Lower leg skin (tissue), 4 donors: ENCODE results near the gene SLC25A10. TPM values are rescaled to one million over a fixed set of nuclear protein-coding genes. Genes with fewer than 3 reads are reported as not detected.

Experiments used
- DNase-seq, 2 donors: peaks; one replicate each; pipeline ENCODE4 v3.0.0-alpha.2; 2019; ENCODE audit warnings: low spot score in 2 of 2
- H3K4me3 ChIP-seq: fragments of 200-600 bp; sonication (generic); 2 replicates; pipeline ENCODE4 v1.5.1; 2017; ENCODE audit warnings: mild to moderate bottlenecking, low read depth; ENCODE audit not compliant: poor library complexity, severe bottlenecking
- CTCF ChIP-seq, 3 donors: fragments of 450-650 bp; IDR thresholded peaks; one replicate each; pipeline ENCODE4 v1.5.1; 2016; ENCODE audit warnings: antibody characterized with exemption in 3 of 3, mild to moderate bottlenecking in 3 of 3, moderate library complexity in 2 of 3
- POLR2A ChIP-seq, 2 donors: fragments of 450-650 bp; IDR thresholded peaks; one replicate each; pipeline ENCODE4 v1.6.1; 2016 to 2017; ENCODE audit warnings: antibody characterized with exemption in 2 of 2, mild to moderate bottlenecking in 1 of 2, moderate library complexity in 1 of 2
- WGBS, 2 donors: methylation state at CpG; one replicate each; pipeline ENCODE4 v1.1.5; 2018; 5-methylcytosine and 5-hydroxymethylcytosine counted together
- intact Hi-C: fragments of 100-400 bp; cut with DNase I; formaldehyde crosslinking; loops from one replicate; pipeline ENCODE4 v1.15.0; 2023; ENCODE audit warnings: low total_unique reads
- total RNA-seq, 4 donors: library from RNA; depleted of rRNA; stranded (reverse); fragments of >200 nt; gene quantifications; one replicate each; pipeline ENCODE4 v1.1.0, GENCODE V29; 2016

SLC25A10 gene
- total RNA-seq, 4 donors from 2014 or later, result 23.4 to 30.6 (median 25.9) TPM

DNA sequence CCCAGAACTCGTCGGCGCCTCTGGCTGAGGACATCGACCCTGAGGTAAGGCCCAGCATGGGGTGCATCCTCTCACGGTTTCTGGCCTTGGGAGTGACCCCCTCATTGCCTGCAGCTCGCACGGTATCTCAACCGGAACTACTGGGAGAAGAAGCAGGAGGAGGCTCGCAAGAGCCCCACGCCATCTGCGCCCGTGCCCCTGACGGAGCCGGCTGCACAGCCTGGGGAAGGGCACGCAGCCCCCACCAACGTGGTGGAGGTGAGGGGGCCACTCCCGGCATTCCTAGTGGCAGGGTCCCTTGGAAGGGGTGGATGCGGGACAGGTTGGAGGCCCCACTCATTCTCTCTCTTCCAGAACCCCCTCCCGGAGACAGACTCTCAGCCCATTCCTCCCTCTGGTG, 17.3 kb upstream of the SLC25A10 start:
- H3K4me3 ChIP-seq, result no peak overlapping the region
- TF ChIP-seq POLR2A (IDR thresholded peaks at IDR 0.05) (no peak), CTCF (IDR thresholded peaks at IDR 0.05) (no peak)
- WGBS, 2 donors, result 94 to 97% methylated on average over 18 to 19 of the region's 19 CpGs
- DNase-seq, result no peak
- intact Hi-C loops, result no loop called here

GRCh38 chr17:81695211-81695610, 16.9 kb upstream of the SLC25A10 start:
- DNase-seq, result no peak
- 70 to 79% methylated on average over 4 to 6 of the region's 6 CpGs for WGBS, 2 donors
- intact Hi-C loops, result no loop called here
- no peak for TF ChIP-seq CTCF (IDR thresholded peaks at IDR 0.05)
- TF ChIP-seq POLR2A (IDR thresholded peaks at IDR 0.05), result no peak
- no peak overlapping the region for H3K4me3 ChIP-seq

DNA sequence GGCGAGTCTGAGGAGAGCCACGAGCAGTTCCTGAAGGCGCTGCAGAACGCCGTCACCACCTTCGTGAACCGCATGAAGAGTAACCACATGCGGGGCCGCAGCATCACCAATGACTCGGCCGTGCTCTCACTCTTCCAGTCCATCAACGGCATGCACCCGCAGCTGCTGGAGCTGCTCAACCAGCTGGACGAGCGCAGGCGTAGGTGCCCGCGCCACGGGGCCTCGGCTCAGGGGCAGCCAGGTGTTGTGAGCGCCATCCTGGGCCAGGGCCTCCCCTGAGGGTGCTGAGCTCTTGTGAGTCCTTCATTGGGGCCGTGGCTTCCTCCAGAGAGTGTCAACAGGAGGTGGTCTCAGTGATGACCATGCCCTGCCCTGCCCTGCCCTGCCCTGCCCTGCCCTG, 16.3 kb upstream of the SLC25A10 start:
- TF ChIP-seq CTCF (IDR thresholded peaks at IDR 0.05) (no peak), POLR2A (IDR thresholded peaks at IDR 0.05) (no peak)
- DNase-seq, result no peak
- no peak overlapping the region for H3K4me3 ChIP-seq
- intact Hi-C loops, result no loop called here
- 89 to 90% methylated on average over 4 to 7 of the region's 22 CpGs for WGBS, 2 donors

DNA sequence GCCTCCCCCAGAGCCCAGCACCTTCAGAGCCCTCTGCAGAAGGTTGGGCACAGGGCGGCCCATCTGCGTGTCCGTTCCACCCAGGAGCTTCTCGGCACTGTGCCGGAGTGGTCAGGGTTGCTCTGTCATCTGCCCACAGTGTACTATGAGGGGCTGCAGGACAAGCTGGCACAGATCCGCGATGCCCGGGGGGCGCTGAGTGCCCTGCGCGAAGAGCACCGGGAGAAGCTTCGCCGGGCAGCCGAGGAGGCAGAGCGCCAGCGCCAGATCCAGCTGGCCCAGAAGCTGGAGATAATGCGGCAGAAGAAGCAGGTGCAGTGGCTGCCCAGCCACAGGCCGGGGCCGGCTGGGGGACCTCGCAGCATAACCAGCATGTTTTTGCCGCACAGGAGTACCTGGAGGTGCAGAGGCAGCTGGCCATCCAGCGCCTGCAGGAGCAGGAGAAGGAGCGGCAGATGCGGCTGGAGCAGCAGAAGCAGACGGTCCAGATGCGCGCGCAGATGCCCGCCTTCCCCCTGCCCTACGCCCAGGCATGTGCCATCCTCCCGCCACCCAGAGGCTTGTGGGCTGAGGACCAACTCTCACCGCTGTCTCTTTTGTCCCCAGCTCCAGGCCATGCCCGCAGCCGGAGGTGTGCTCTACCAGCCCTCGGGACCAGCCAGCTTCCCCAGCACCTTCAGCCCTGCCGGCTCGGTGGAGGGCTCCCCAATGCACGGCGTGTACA, 15.7 kb upstream of the SLC25A10 start:
- no peak overlapping the region for H3K4me3 ChIP-seq
- DNase-seq, result no peak
- WGBS, 2 donors, result 90 to 94% methylated on average over 33 to 40 of the region's 40 CpGs
- TF ChIP-seq CTCF (IDR thresholded peaks at IDR 0.05), result no peak
- no peak for TF ChIP-seq POLR2A (IDR thresholded peaks at IDR 0.05)
- intact Hi-C loops, result no loop called here

DNA sequence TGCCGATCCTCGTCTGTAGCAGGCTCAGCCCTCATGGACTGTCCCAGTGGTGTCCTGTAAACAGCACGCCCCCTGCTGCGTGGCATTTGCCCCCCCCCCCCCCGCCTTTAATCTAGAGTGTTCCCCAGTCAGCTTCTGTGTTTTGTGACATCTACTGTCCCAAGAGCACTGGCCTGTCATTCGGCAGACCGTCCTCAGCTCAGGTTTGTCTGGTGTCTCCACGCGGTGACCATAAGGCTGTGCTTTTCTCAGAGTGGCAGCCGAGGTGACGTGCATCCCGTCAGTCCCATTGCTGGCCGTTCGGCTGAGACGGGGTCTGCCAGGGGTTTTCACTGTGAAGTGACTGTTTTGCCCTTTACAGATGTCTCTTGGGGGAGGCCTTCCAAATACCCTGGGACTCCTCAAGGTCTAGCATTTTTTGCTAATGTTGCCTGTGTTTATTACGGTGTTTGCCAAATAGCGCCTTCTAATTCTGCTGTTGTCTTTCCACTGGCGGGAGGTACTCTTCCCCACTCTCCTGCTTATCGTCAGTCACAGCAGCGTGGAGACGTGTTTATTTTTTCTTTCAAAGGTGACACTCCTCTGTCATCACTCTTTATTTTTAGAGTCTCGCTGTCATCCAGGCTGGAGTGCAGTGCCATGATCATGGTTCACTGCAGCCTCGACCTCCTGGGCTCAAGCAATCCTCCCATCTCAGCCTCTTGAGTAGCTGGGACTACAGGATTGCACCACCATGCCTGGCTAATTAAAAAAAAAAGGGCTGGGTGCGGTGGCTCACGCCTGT, 14.6 kb upstream of the SLC25A10 start:
- DNase-seq, result no peak
- TF ChIP-seq POLR2A (IDR thresholded peaks at IDR 0.05) (no peak), CTCF (IDR thresholded peaks at IDR 0.05) (no peak)
- 84 to 86% methylated on average over 19 to 25 of the region's 25 CpGs for WGBS, 2 donors
- intact Hi-C loops, result no loop called here
- no peak overlapping the region for H3K4me3 ChIP-seq
